T-helper 2 cell treated with Interferon-gamma antibody and Interleukin-4, amounts not matched to agents 100 ng/mL and 5 ng/mL, for 36 hours (primary cell): Measurements from ENCODE around the gene SLC38A10. TPM values are rescaled to one million over a fixed set of nuclear protein-coding genes. Genes with fewer than 3 reads are reported as not detected.

Experiments
- intact Hi-C: fragments of 100-400 bp; cut with micrococcal nuclease; formaldehyde crosslinking; loops from one replicate; pipeline ENCODE4 v1.15.1; 2023
- total RNA-seq: library from RNA; stranded (reverse); gene quantifications from 2 replicates; pipeline ENCODE4 v1.2.3, GENCODE V29; 2022

Gene SLC38A10
- total RNA-seq, 1 donor from 2014 or later, result 132 TPM

- intact Hi-C loops, result loop anchor here (5.0 kb wide), 1 partner anchor 48 kb away; no protein-coding TSS in a partner anchor
Measured at GRCh38 chr17:81299846-81300585, 4.9 kb upstream of the SLC38A10 start.

GRCh38 chr17:81298991-81299738, 4.1 kb upstream of the SLC38A10 start:
- intact Hi-C loops, result loop anchor here (5.0 kb wide), 1 partner anchor 47 kb away; no protein-coding TSS in a partner anchor

- intact Hi-C loops, result loop anchor here (5.0 kb wide), 1 partner anchor 46 kb away; no protein-coding TSS in a partner anchor
Measured at GRCh38 chr17:81298325-81298990, 3.4 kb upstream of the SLC38A10 start.

GRCh38 chr17:81295676-81296381, 722 bp upstream of the SLC38A10 start:
- intact Hi-C loops, result loop anchor here (2.0 to 5.0 kb wide), 2 partner anchors 44 to 57 kb away; partner anchors contain the start of genes NDUFAF8 and TEPSIN

- intact Hi-C loops, result loop anchor here (2.0 to 5.0 kb wide), 2 partner anchors 42 to 56 kb away; partner anchors contain the start of genes NDUFAF8 and TEPSIN
Measured at GRCh38 chr17:81294512-81295030, 536 bp downstream of the SLC38A10 start.

- intact Hi-C loops, result no loop called here
Measured at GRCh38 chr17:81292450-81292849, 2.7 kb downstream of the SLC38A10 start.

GRCh38 chr17:81291662-81292061, 3.4 kb downstream of the SLC38A10 start:
- intact Hi-C loops, result loop anchor here (1.0 kb wide), 1 partner anchor 193 kb away; no protein-coding TSS in a partner anchor

GRCh38 chr17:81290230-81290629, 4.9 kb downstream of the SLC38A10 start:
- intact Hi-C loops, result no loop called here

GRCh38 chr17:81289627-81290026, 5.5 kb downstream of the SLC38A10 start:
- intact Hi-C loops, result no loop called here

GRCh38 chr17:81288715-81289114, 6.4 kb downstream of the SLC38A10 start:
- intact Hi-C loops, result no loop called here

- intact Hi-C loops, result no loop called here
Measured at GRCh38 chr17:81287741-81288430, 7.2 kb downstream of the SLC38A10 start.

- intact Hi-C loops, result no loop called here
Measured at GRCh38 chr17:81287152-81287551, 8.0 kb downstream of the SLC38A10 start.

GRCh38 chr17:81286491-81287145, 8.5 kb downstream of the SLC38A10 start:
- intact Hi-C loops, result no loop called here

GRCh38 chr17:81285894-81286293, 9.2 kb downstream of the SLC38A10 start:
- intact Hi-C loops, result no loop called here

GRCh38 chr17:81285179-81285878, 9.8 kb downstream of the SLC38A10 start:
- intact Hi-C loops, result no loop called here

- intact Hi-C loops, result no loop called here
Measured at GRCh38 chr17:81282876-81283275, 12.2 kb downstream of the SLC38A10 start.

GRCh38 chr17:81282141-81282540, 13.0 kb downstream of the SLC38A10 start:
- intact Hi-C loops, result no loop called here

GRCh38 chr17:81280571-81280970, 14.5 kb downstream of the SLC38A10 start:
- intact Hi-C loops, result no loop called here
